Mesodermal cell (in vitro differentiated cells): ENCODE results near the gene KIF16B.

ENCODE experiments used
- H3K27ac ChIP-seq: 2 replicates; pipeline ENCODE4 v1.7.0; 2013; ENCODE audit warnings: mild to moderate bottlenecking, low read depth, low read length, moderate library complexity; ENCODE audit not compliant: severe bottlenecking
- H3K36me3 ChIP-seq: 2 replicates; pipeline ENCODE4 v1.7.1; 2013; ENCODE audit warnings: mild to moderate bottlenecking, low read length, moderate library complexity; ENCODE audit not compliant: control insufficient read depth, insufficient read depth
- H3K4me1 ChIP-seq: one replicate; pipeline ENCODE4 v1.7.1; 2013; ENCODE audit warnings: mild to moderate bottlenecking, low read length; ENCODE audit not compliant: insufficient read depth, control insufficient read depth, poor library complexity, severe bottlenecking
- H3K4me3 ChIP-seq: 2 replicates; pipeline ENCODE4 v1.7.0; 2013; ENCODE audit warnings: low read length, control low read depth, mild to moderate bottlenecking; ENCODE audit not compliant: insufficient read depth, poor library complexity, severe bottlenecking; ENCODE audit errors: extremely low read depth
- H3K9me3 ChIP-seq: 2 replicates; pipeline ENCODE4 v1.7.1; 2013; ENCODE audit warnings: mild to moderate bottlenecking, low read length, moderate library complexity; ENCODE audit not compliant: control insufficient read depth
- WGBS, 2 experiments: methylation state at CpG; one replicate each; pipeline ENCODE4 v1.1.5; 2013; ENCODE audit warnings: missing lambda C conversion rate in 2 of 2; ENCODE audit not compliant: insufficient coverage in 2 of 2; 5-methylcytosine and 5-hydroxymethylcytosine counted together

KIF16B gene

DNA sequence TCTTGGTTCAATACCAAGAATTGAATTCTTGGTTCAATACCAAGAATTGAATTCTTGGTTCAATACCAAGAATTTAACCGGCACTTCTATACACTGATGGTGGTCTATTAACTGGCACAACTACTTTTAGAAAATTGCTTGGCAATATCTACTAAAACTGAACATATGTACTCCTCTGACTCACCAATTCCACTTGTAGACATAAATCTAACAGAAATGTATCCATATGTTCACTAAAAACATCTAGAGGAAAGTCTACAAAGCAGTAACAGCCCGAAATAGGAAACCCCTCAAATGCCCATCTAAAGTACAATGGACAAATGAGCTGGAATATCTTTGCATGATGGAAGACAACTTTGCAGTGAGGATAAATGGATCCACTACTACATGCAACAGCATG is 71.9 kb downstream of the KIF16B start:
- WGBS, 2 experiments, result 83% methylated on average over 1 of the region's 2 CpGs; no CpG with 5 or more reads in 1 of the 2 experiments

DNA sequence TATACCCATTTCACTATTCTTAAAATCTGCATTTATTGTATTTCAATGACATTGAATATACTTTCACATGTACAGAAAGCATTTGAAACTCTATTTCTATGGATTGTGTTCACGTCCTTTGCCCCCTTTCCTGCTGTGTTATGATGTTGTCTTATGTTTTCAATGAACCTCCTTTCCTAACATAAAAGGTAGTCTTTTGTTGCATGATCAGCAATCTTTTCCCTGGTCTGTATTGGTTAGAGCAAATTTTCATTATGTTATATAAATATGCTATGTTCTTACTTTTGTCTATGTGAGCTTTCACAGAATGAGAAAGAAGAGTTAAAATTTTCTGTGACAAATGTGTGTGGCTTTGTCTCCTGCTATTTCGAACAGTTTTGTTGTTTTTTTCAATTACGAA is 73.1 kb downstream of the KIF16B start:
- H3K36me3 ChIP-seq, result peaks cover 9% of the 10 kb centered on the region
- H3K9me3 ChIP-seq, result no peaks in the 10 kb centered on the region
- no peaks in the 10 kb centered on the region for H3K4me1 ChIP-seq
- H3K4me3 ChIP-seq, result no peak overlapping the region
- no peak overlapping the region for H3K27ac ChIP-seq
- WGBS, 2 experiments, result 80% methylated on average over 1 of the region's 3 CpGs; no CpG with 5 or more reads in 1 of the 2 experiments

More for the DNA sequence above, 71.9 kb downstream of the KIF16B start:
- peaks cover 6% of the 10 kb centered on the region for H3K36me3 ChIP-seq
- H3K27ac ChIP-seq, result no peak overlapping the region
- H3K9me3 ChIP-seq, result no peaks in the 10 kb centered on the region
- H3K4me3 ChIP-seq, result no peak overlapping the region
- H3K4me1 ChIP-seq, result no peaks in the 10 kb centered on the region

DNA sequence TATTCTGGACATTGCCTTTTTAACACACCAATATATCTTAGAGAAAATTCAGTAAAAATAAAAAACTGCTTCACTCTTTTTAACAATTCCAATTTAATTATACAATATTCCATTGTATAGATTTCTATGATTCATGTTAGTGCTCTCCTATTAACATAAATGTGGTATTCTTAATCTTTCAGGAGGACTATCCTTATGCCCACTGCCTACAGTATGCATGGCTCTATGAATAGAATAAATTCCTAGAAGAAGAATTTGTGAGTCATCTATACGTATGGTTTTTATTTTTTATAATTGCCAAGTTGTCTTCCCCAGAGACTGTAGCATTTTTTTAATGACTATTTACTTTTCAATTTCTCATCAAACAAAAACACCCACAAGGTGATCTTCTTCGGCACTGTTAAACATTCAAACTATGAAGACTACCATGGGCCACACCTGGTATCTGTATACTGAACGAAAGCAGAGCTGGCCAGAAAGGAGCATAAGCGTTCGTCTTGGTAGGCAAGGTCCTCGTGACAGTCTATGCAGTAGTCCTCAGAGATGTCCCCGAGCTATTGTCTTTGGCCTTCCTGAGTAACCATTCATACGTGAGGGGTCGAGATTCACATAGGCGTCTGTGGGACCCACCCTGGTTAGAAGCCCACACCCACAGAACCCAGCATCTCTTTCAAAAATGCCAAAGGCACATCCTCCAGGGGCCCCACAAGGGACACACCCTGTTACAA is 74.6 kb downstream of the KIF16B start:
- Histone ChIP-seq H3K9me3 (no peaks in the 10 kb centered on the region), H3K27ac (no peak overlapping the region), H3K36me3 (peaks cover 3% of the 10 kb centered on the region), H3K4me1 (no peaks in the 10 kb centered on the region), H3K4me3 (no peak overlapping the region)
- 91 to 97% methylated on average over 9 of the region's 10 CpGs for WGBS, 2 experiments

DNA sequence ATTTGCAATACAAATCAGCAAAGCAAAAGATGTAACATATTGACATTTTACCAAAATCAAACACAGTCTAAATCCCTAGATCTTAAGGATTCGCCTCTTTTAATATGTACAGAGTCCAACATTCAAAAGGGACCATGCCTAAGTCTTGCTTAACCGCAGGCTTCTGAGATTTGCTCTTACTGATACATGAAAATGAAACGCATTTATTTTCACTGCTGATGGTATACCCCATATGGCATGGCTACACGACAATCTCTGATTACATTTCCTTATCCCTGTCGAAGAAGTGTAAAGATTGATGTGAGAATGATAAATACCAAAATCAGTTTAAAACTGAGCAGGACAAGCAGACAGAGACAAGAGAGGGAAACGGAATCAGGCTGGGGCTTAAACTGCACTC is 75.4 kb downstream of the KIF16B start:
- H3K27ac ChIP-seq, result no peak overlapping the region
- WGBS, 2 experiments, result 87 to 88% methylated on average over 5 of the region's 6 CpGs
- no peaks in the 10 kb centered on the region for H3K4me1 ChIP-seq
- no peak overlapping the region for H3K4me3 ChIP-seq
- no peaks in the 10 kb centered on the region for H3K9me3 ChIP-seq
- peaks cover 3% of the 10 kb centered on the region for H3K36me3 ChIP-seq

DNA sequence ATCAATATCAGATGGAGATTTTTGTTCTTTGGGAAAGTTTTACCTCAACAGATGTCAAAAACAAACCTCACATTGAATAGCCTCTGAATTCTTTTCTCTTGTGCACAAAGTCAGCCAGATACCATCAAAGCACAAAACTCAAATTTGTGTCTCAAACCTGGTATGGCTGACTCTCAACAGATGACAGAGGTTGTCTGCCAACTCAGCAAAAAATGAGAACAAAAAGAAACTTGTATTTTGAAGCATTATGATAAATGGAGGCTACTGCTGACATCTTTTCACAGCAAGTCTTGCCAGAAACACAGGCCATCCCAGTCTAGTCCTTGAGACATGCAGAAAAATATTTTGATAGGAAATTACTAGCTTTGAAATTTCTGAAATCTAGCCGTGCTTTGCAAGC is 79.8 kb downstream of the KIF16B start:
- Histone ChIP-seq H3K4me1 (no peaks in the 10 kb centered on the region), H3K36me3 (peaks cover 3% of the 10 kb centered on the region), H3K4me3 (no peak overlapping the region), H3K27ac (no peak overlapping the region), H3K9me3 (no peaks in the 10 kb centered on the region)
- WGBS, 2 experiments, result no CpG with 5 or more reads among the region's 1 CpG

DNA sequence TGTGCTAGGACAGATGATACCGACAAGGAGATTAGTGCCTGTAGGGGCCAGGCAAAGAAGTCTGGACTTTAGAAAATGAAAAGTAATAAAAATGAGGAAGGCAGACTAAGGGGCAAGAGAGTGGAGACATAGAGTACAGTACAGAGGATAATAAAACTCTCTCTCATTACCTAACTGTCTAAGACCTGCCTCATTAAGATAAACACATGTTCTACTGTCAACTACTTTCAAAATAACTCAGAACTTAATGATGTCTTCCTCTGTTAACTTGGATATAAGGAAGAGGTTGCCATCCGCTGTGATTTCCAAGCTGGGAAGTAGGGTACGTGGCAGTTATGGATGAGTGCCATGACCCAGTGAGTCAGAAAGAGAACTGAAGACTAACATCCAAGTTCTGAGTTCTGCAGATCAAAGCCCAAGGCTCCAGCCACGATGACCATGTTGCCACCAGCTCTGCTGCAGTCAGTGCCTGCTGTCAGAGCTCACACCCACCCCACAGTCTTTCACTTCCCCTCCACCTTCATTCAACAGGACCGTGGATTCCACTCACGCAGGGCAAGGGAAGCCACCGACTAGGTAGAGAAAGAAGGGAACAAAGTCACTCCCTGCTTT is 81.8 kb downstream of the KIF16B start:
- Histone ChIP-seq H3K9me3 (no peaks in the 10 kb centered on the region), H3K4me3 (no peak overlapping the region), H3K4me1 (no peaks in the 10 kb centered on the region), H3K27ac (no peak overlapping the region), H3K36me3 (peaks cover 3% of the 10 kb centered on the region)
- 100% methylated on average over 4 to 5 of the region's 7 CpGs for WGBS, 2 experiments

DNA sequence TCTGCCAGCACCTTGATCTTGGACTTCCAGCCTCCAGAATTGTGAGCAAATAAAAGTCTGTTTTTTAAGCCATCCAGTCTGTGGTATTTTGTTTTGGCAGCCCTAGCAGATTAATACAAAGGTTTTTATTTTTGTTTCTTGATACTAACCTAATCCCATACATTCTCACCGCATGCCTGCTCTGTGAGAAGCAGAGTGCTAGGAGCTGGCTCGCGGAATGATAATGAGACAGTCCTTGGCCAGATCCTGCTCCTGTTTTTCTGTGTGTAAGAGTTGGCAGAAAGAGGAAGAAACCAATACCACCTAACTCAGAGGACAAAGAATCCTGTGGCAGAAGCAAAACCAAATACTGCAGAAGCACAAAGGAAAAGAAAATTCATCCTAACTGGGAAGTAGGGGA is 82.6 kb downstream of the KIF16B start:
- whole genome bisulfite sequencing, 2 experiments, result no CpG with 5 or more reads among the region's 3 CpGs

DNA sequence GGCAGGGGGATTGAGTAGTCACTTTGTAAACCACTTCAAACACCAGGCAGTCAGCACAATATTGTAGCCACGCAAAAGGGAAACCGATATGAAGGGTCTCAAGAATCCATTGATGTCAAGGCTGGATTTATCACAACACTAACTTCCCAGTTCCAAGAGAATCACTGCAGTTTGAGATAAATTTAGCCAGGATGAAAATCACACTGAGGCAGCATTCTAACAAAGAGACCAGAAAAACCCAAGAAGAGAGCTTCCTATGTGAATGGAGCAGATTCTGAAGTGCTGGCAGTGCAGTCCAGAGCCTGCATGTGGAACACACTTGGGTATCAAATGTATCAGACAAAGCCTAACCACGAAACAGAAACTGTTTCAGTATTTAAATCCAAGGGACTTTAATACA is 84.6 kb downstream of the KIF16B start:
- H3K27ac ChIP-seq, result no peak overlapping the region
- 83 to 93% methylated on average over 1 to 3 of the region's 3 CpGs for WGBS, 2 experiments
- H3K9me3 ChIP-seq, result no peaks in the 10 kb centered on the region
- no peaks in the 10 kb centered on the region for H3K36me3 ChIP-seq
- H3K4me3 ChIP-seq, result no peak overlapping the region
- no peaks in the 10 kb centered on the region for H3K4me1 ChIP-seq

More for the DNA sequence above, 82.6 kb downstream of the KIF16B start:
- H3K4me3 ChIP-seq, result no peak overlapping the region
- peaks cover under 1% of the 10 kb centered on the region for H3K36me3 ChIP-seq
- no peaks in the 10 kb centered on the region for H3K9me3 ChIP-seq
- no peaks in the 10 kb centered on the region for H3K4me1 ChIP-seq
- no peak overlapping the region for H3K27ac ChIP-seq

DNA sequence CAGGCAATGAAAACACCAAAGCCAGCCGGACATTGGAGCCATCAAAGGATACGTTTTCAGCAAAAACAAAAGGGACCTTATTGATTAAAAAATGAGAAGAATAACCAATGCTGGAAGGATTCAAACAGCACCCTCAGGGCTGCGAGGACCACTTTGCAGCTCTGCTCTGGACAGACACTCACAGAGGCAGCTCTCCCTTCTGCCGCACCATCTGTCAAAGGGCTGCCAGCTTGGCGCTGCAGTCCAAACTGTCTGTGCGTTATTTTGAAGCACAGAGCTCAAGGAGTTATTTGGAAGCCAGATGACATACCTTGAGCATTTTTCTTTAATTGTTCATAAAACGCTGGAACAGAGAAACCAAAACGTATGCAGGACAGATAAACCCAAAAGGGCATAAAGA is 85.2 kb downstream of the KIF16B start:
- WGBS, 2 experiments, result 92 to 95% methylated on average over 6 to 8 of the region's 8 CpGs
- Histone ChIP-seq H3K9me3 (no peaks in the 10 kb centered on the region), H3K27ac (no peak overlapping the region), H3K4me3 (no peak overlapping the region), H3K36me3 (no peaks in the 10 kb centered on the region), H3K4me1 (no peaks in the 10 kb centered on the region)

DNA sequence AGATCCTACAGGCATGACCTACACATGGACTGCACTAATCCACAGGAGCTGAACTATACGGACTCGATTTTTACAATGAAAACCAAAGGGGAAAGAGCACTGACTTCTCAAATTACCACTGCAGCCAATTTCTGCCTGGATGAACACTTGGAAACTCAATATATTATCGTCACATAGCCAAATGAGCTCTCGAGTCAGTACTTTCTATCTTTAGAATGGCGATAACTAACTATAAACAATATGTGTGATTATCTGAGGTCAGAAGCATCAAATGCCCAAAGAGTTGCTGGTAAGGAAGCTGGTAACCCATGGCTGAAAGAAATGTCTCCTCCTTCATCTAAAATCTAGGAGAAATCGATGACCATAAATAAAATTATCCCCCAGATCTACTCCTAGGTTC is 86.7 kb downstream of the KIF16B start:
- Histone ChIP-seq H3K36me3 (no peaks in the 10 kb centered on the region), H3K9me3 (no peaks in the 10 kb centered on the region), H3K27ac (no peak overlapping the region), H3K4me1 (no peaks in the 10 kb centered on the region), H3K4me3 (no peak overlapping the region)
- 80 to 95% methylated on average over 2 of the region's 6 CpGs for WGBS, 2 experiments

DNA sequence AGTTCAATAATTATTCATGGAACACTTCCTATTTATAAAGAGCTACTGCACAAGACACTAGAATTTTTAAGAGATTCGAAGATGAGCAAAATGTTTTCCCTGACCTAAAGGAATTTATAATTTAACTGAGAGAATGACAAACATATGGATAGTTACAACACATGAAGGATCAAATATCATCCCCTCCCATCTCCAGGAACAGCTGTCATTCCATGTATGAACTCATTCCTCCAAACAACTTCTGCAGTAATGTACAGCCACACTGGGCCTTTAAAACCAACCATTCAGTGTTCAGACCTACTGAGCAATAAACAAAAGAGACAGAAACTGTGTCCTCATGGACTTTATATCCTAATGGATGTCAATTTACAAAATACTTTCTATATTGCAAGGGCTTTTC is 87.8 kb downstream of the KIF16B start:
- Histone ChIP-seq H3K4me1 (no peaks in the 10 kb centered on the region), H3K9me3 (no peaks in the 10 kb centered on the region), H3K27ac (no peak overlapping the region), H3K4me3 (no peak overlapping the region), H3K36me3 (no peaks in the 10 kb centered on the region)
- WGBS, 2 experiments, result no CpG with 5 or more reads among the region's 1 CpG
